Measurements from ENCODE around the gene AKT2.
"Not testable (repeated sequence)": the region's sequence is repeated elsewhere in the genome, so short reads cannot be mapped to it uniquely, and the experiment has no call there.

The AKT2 gene

GRCh38 chr19:40284501-40285352 is at the start of gene AKT2:
AKT2 (minus strand) TSS chr19:40285345; CDS start chr19:40265267, 20,078 bp downstream.
- DNase-seq = peak; percentile 7

- DNase-seq = not testable (repeated sequence)
These were observed 47.9 kb upstream of the AKT2 start for GRCh38 chr19:40333083-40333482.

GRCh38 chr19:40332669-40333068 is 47.5 kb upstream of the AKT2 start:
- DNase-seq = no peak

GRCh38 chr19:40331052-40331451 is 45.9 kb upstream of the AKT2 start:
- no peak for DNase-seq

GRCh38 chr19:40326201-40326600 is 41.1 kb upstream of the AKT2 start:
- no peak for DNase-seq

GRCh38 chr19:40323705-40324104 is 38.6 kb upstream of the AKT2 start:
- no peak for DNase-seq

GRCh38 chr19:40322951-40323615 is 37.9 kb upstream of the AKT2 start:
- no peak for DNase-seq

- DNase-seq = no peak
These were observed 37.1 kb upstream of the AKT2 start for GRCh38 chr19:40322271-40322610.

- no peak for DNase-seq
These were observed 36.6 kb upstream of the AKT2 start for GRCh38 chr19:40321566-40322270.

- no peak for DNase-seq
These were observed 35.9 kb upstream of the AKT2 start for GRCh38 chr19:40321076-40321475.

GRCh38 chr19:40320558-40320935 is 35.4 kb upstream of the AKT2 start:
- DNase-seq = no peak

GRCh38 chr19:40317338-40317737 is 32.2 kb upstream of the AKT2 start:
- DNase-seq = no peak

- no peak for DNase-seq
These were observed 30.8 kb upstream of the AKT2 start for GRCh38 chr19:40315812-40316470.

- DNase-seq = no peak
These were observed 29.5 kb upstream of the AKT2 start for GRCh38 chr19:40314656-40315055.

- no peak for DNase-seq
These were observed 28.3 kb upstream of the AKT2 start for GRCh38 chr19:40313229-40313983.

GRCh38 chr19:40312533-40312932 is 27.4 kb upstream of the AKT2 start:
- DNase-seq = no peak

GRCh38 chr19:40309666-40310065 is 24.5 kb upstream of the AKT2 start:
- no peak for DNase-seq

GRCh38 chr19:40305403-40305802 is 20.3 kb upstream of the AKT2 start:
- peak; percentile 61 for DNase-seq

GRCh38 chr19:40304306-40304705 is 19.2 kb upstream of the AKT2 start:
- DNase-seq = no peak

- DNase-seq = no peak
These were observed 18.6 kb upstream of the AKT2 start for GRCh38 chr19:40303765-40304164.

- no peak for DNase-seq
These were observed 17.3 kb upstream of the AKT2 start for GRCh38 chr19:40302224-40303011.

GRCh38 chr19:40300668-40301067 is 15.5 kb upstream of the AKT2 start:
- no peak for DNase-seq

All from NCI-H226 (cell line).